ENCODE measurements around the gene C13orf46. TPM values are rescaled to one million over a fixed set of nuclear protein-coding genes. Genes with fewer than 3 reads are reported as not detected.

C13orf46 gene
- total RNA-seq, 4 donors from 2014 or later, result 0.31 to 6.6 (median 5.9) TPM; not detected in 1

DNA sequence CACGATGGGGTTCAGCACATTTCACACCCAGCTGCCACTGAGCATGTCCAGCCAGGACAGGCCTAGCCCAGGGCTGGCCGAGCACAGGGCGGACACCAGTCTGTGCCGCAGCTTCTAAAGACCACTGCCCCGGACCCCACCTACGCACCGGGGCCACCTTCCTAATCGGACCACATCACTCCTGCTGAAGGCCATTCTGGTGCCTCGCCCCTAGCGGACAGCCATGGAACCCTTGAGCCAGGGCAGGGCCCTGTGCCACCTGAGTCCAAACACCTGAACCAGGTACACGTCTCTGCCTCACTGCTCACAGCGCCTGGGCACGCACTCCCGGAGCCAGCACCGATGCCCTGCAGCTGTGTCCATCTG is 8.4 kb upstream of the C13orf46 start:
- H3K9me3 ChIP-seq, result no peaks in the 10 kb centered on the region
- H3K4me1 ChIP-seq, result peaks cover 0 to 12% (median 0%) of the 10 kb centered on the region in 3 donors
- peak; percentile 14 for ATAC-seq
- no peaks in the 10 kb centered on the region for H3K27me3 ChIP-seq
- H3K36me3 ChIP-seq, result peaks cover 0 to 55% of the 10 kb centered on the region in 2 donors
- no peak overlapping the region for H3K4me3 ChIP-seq
- peak overlapping the region in 1 of 4 donors; percentile 17 for H3K27ac ChIP-seq
- no CpG with 5 or more reads among the region's 15 CpGs for WGBS, 2 donors (ENCODE audit: low coverage in 1 of 2)
- TF ChIP-seq POLR2A (IDR thresholded peaks at IDR 0.05) (no peak), POLR2AphosphoS5 (IDR thresholded peaks at IDR 0.05) (no peak), EP300 (IDR thresholded peaks at IDR 0.05) (no peak)
- TF ChIP-seq, protein P1, sequence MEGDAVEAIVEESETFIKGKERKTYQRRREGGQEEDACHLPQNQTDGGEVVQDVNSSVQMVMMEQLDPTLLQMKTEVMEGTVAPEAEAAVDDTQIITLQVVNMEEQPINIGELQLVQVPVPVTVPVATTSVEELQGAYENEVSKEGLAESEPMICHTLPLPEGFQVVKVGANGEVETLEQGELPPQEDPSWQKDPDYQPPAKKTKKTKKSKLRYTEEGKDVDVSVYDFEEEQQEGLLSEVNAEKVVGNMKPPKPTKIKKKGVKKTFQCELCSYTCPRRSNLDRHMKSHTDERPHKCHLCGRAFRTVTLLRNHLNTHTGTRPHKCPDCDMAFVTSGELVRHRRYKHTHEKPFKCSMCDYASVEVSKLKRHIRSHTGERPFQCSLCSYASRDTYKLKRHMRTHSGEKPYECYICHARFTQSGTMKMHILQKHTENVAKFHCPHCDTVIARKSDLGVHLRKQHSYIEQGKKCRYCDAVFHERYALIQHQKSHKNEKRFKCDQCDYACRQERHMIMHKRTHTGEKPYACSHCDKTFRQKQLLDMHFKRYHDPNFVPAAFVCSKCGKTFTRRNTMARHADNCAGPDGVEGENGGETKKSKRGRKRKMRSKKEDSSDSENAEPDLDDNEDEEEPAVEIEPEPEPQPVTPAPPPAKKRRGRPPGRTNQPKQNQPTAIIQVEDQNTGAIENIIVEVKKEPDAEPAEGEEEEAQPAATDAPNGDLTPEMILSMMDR (IDR thresholded peaks at IDR 0.05), result no peak

DNA sequence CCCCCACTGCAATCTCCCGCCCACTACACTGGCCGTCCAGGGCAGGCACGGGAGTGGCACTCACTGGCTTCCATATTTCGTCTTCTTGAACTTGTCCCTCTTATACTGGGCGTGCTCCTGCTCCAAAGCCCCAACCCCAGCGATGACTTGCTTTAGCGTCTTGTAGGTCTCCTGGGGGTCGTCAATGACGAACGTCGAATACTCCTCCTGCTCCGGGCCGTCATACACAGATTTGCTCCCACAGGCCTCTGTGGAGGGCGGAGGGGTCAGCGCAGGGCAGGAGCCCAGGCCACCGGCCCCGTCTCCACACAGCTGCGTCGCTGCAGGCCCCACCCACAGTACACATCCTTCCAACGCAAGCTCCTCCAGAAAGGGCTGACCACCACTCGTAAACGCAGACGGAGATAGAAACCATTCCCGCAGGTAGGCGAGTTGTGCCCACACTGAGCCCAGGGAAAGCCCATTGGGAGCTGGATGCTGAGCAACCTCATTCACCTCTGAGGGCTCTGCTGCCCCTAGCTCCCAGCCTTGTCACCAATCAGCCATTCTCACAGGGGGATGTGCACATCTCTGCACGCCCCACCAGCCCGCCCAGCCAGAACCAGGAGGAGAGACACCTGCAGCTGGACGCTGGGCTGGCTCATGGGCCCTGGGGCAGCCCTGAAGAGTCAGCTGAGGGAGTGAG is 7.9 kb upstream of the C13orf46 start:
- H3K4me1 ChIP-seq, result peaks cover 0 to 17% (median 0%) of the 10 kb centered on the region in 3 donors
- peak overlapping the region in 2 of 4 donors; percentile 17 to 24 for H3K27ac ChIP-seq
- 96% methylated on average over 5 of the region's 28 CpGs; no CpG with 5 or more reads in 1 of the 2 donors for WGBS, 2 donors (ENCODE audit: low coverage in 1 of 2)
- no peak overlapping the region for H3K4me3 ChIP-seq
- peak; percentile 6 for ATAC-seq
- H3K27me3 ChIP-seq, result no peaks in the 10 kb centered on the region
- H3K9me3 ChIP-seq, result no peaks in the 10 kb centered on the region
- H3K36me3 ChIP-seq, result peaks cover 0 to 59% of the 10 kb centered on the region in 2 donors
- TF ChIP-seq, protein P1 (IDR thresholded peaks at IDR 0.05), result no peak
- TF ChIP-seq POLR2AphosphoS5 (IDR thresholded peaks at IDR 0.05), result no peak
- no peak for TF ChIP-seq EP300 (IDR thresholded peaks at IDR 0.05)
- no peak for TF ChIP-seq POLR2A (IDR thresholded peaks at IDR 0.05)

DNA sequence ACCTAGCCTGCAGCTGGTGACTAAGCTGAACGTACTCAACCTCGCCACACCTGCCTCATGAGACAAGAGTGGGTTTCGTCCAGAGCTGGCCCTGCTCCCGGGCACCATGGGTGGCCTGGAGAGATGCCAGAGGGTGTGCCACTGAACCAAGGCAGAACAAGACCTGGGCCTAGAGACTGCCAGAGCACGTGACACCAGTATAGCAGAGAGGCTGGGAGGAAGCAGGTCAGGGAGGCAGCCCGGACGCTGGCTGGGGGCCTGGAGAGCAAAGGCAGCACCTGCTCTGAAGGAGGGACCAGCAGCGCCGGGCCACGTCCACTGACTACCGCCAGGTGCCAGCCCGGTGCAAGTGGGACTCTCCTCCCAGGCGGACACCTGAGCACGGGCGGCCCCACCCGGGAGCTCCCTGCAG is 7.3 kb upstream of the C13orf46 start:
- TF ChIP-seq, protein P1 (IDR thresholded peaks at IDR 0.05), result no peak
- TF ChIP-seq POLR2A (IDR thresholded peaks at IDR 0.05), result no peak
- no peak for TF ChIP-seq EP300 (IDR thresholded peaks at IDR 0.05)
- no peak for TF ChIP-seq POLR2AphosphoS5 (IDR thresholded peaks at IDR 0.05)
- ATAC-seq, result peak; percentile 47
- peaks cover 0 to 59% of the 10 kb centered on the region in 2 donors for H3K36me3 ChIP-seq
- 58% methylated on average over 5 of the region's 16 CpGs; no CpG with 5 or more reads in 1 of the 2 donors for WGBS, 2 donors (ENCODE audit: low coverage in 1 of 2)
- peaks cover 0 to 21% (median 0%) of the 10 kb centered on the region in 3 donors for H3K4me1 ChIP-seq
- no peaks in the 10 kb centered on the region for H3K9me3 ChIP-seq
- no peaks in the 10 kb centered on the region for H3K27me3 ChIP-seq
- H3K27ac ChIP-seq, result peak overlapping the region in 2 of 4 donors; percentile 17 to 24
- H3K4me3 ChIP-seq, result no peak overlapping the region

DNA sequence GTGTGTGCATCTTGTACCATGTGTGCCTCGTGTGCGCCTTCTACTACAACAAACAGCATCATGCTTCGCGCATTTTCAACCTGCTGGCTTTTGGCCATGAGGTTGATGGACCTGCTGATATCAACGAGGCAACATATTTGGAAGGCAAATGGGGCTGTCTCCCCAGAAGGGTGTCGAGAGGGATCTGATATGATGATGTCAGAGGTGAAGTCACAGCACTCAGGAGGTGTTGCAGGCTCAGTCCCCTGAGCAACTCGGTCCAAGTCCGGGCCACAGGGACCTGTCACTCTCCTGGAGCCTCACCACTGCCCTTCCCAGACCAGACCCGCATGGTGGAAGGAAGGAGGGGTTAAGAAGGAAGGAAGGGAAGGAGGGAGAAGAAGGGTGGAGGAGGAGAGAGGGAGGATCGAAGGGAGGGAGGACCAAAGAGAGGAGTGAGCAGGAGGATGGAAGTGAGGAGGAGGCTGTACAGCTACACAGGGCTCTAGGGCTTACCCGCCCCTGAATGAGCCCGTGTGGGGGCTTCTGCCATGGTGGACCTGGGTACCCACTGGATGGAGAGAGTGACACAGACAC is 6.7 kb upstream of the C13orf46 start:
- 85% methylated on average over 6 of the region's 12 CpGs; no CpG with 5 or more reads in 1 of the 2 donors for WGBS, 2 donors (ENCODE audit: low coverage in 1 of 2)
- no peak for TF ChIP-seq POLR2A (IDR thresholded peaks at IDR 0.05)
- TF ChIP-seq POLR2AphosphoS5 (IDR thresholded peaks at IDR 0.05), result no peak
- TF ChIP-seq, protein P1 (IDR thresholded peaks at IDR 0.05), result no peak
- no peak for TF ChIP-seq EP300 (IDR thresholded peaks at IDR 0.05)

More for the DNA sequence above, 6.7 kb upstream of the C13orf46 start:
- ATAC-seq, result no peak
- peak overlapping the region in 2 of 4 donors; percentile 17 for H3K27ac ChIP-seq
- H3K4me1 ChIP-seq, result peaks cover 0 to 21% (median 0%) of the 10 kb centered on the region in 3 donors
- H3K9me3 ChIP-seq, result no peaks in the 10 kb centered on the region
- H3K4me3 ChIP-seq, result no peak overlapping the region
- peaks cover 0 to 63% of the 10 kb centered on the region in 2 donors for H3K36me3 ChIP-seq
- no peaks in the 10 kb centered on the region for H3K27me3 ChIP-seq

Data from gastroesophageal sphincter (tissue), 4 donors.